ENCODE measurements around the gene TSHZ2. TPM values are rescaled to one million over a fixed set of nuclear protein-coding genes. Genes with fewer than 3 reads are reported as not detected.

The TSHZ2 gene
- total RNA-seq, 1 experiment from 2014 or later, result 0.07 TPM

- Histone ChIP-seq H2BK20ac (ENCODE audit: low read depth, low read length, poor library complexity, severe bottlenecking) (no peak overlapping the region), H2BK120ac (ENCODE audit: low read depth, low read length, poor library complexity, severe bottlenecking) (no peak overlapping the region), H3K4ac (ENCODE audit: low read depth, low read length) (no peak overlapping the region), H2AK5ac (ENCODE audit: insufficient read length, low read length) (no peak overlapping the region), H3K27me3 (ENCODE audit: insufficient read depth, low read length) (no peaks in the 10 kb centered on the region), H3K4me1 (ENCODE audit: insufficient read depth, low read length) (no peaks in the 10 kb centered on the region), H3K9me3 (ENCODE audit: control insufficient read depth, low read depth, low read length) (no peaks in the 10 kb centered on the region), H3K4me2 (ENCODE audit: insufficient read depth, insufficient read length, low read length) (no peak overlapping the region), H4K91ac (ENCODE audit: insufficient read length, low read depth, low read length) (no peak overlapping the region), H3K14ac (ENCODE audit: insufficient read depth, low read length) (no peak overlapping the region), H3K23ac (ENCODE audit: insufficient read length, low read depth, low read length) (no peak overlapping the region), H4K8ac (replicated peaks; ENCODE audit: insufficient read length, low read depth, low read length) (no peak overlapping the region), H4K20me1 (ENCODE audit: control insufficient read depth, insufficient read depth, insufficient read length) (no peaks in the 10 kb centered on the region), H3K9ac (ENCODE audit: extremely low read depth, insufficient read length, low read length) (no peak overlapping the region), H3K79me1 (ENCODE audit: insufficient read depth, low read depth, low read length, poor library complexity, severe bottlenecking) (no peaks in the 10 kb centered on the region), H3T11ph (ENCODE audit: low read length) (no peak overlapping the region), H2BK5ac (ENCODE audit: insufficient read length, low read length) (no peak overlapping the region), H2BK12ac (ENCODE audit: insufficient read length, low read depth, low read length) (no peak overlapping the region), H3K18ac (ENCODE audit: insufficient read length, low read depth, low read length) (no peak overlapping the region), H3K27ac (ENCODE audit: insufficient read length, low read depth, low read length) (no peak overlapping the region), H2AFZ (ENCODE audit: low read length) (no peak overlapping the region), H3K56ac (ENCODE audit: insufficient read length, low read depth, low read length) (no peak overlapping the region), H2BK15ac (ENCODE audit: low read depth, low read length) (no peak overlapping the region), H3K23me2 (ENCODE audit: insufficient read length, low read depth, low read length, poor library complexity, severe bottlenecking) (no peaks in the 10 kb centered on the region), H4K5ac (ENCODE audit: insufficient read length, low read depth, low read length) (no peak overlapping the region), H3K79me2 (ENCODE audit: insufficient read depth, low read length) (no peaks in the 10 kb centered on the region)
- no peaks in the 10 kb centered on the region for H3K27me3 Mint-ChIP-seq (ENCODE audit: low read depth)
- peaks cover 2 to 6% of the 10 kb centered on the region in 2 experiments; a peak in 2 of 4 replicates for H3K4me1 Mint-ChIP-seq
- no peaks in the 10 kb centered on the region for H3K36me3 Mint-ChIP-seq (ENCODE audit: insufficient read depth in 1 of 3, low read depth in 3 of 3)
- no peak for DNase-seq
- TF ChIP-seq, protein P1, sequence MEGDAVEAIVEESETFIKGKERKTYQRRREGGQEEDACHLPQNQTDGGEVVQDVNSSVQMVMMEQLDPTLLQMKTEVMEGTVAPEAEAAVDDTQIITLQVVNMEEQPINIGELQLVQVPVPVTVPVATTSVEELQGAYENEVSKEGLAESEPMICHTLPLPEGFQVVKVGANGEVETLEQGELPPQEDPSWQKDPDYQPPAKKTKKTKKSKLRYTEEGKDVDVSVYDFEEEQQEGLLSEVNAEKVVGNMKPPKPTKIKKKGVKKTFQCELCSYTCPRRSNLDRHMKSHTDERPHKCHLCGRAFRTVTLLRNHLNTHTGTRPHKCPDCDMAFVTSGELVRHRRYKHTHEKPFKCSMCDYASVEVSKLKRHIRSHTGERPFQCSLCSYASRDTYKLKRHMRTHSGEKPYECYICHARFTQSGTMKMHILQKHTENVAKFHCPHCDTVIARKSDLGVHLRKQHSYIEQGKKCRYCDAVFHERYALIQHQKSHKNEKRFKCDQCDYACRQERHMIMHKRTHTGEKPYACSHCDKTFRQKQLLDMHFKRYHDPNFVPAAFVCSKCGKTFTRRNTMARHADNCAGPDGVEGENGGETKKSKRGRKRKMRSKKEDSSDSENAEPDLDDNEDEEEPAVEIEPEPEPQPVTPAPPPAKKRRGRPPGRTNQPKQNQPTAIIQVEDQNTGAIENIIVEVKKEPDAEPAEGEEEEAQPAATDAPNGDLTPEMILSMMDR (conservative IDR thresholded peaks at IDR 0.05), result no peak
- H3K4me3 Mint-ChIP-seq, result no peak overlapping the region
- H3K27ac Mint-ChIP-seq, result no peak overlapping the region
- no peaks in the 10 kb centered on the region for H3K9me3 Mint-ChIP-seq
- no CpG with 5 or more reads among the region's 10 CpGs for WGBS (ENCODE audit: extremely low coverage, insufficient read length, low lambda C conversion rate)
Observed at GRCh38 chr20:53003420-53004154, 31.4 kb downstream of the TSHZ2 start.

All from H9 (cell line).